B cell (primary cell): Measurements from ENCODE around the gene CHCHD6. TPM values are rescaled to one million over a fixed set of nuclear protein-coding genes. Genes with fewer than 3 reads are reported as not detected.

Experiments used
- ATAC-seq: fragments of 200-7000 bp; cut with Tn5 transposase; one replicate; pipeline ENCODE4 v1.10.0; 2021; ENCODE audit warnings: low read depth, mild to moderate bottlenecking, moderate number of reproducible peaks, moderate library complexity
- CTCF ChIA-PET: fragments of 350-600 bp; sonication (Branson Sonifier 250); formaldehyde crosslinking; loops from one replicate; lab custom pipeline; 2021; ENCODE audit warnings: antibody characterized with exemption, inconsistent platforms; lab: Charles Lee
- POLR2A ChIA-PET: fragments of 350-600 bp; sonication (Branson Sonifier 250); formaldehyde crosslinking; loops from one replicate; lab custom pipeline; 2021; ENCODE audit warnings: antibody characterized with exemption; lab: Charles Lee
- DNase-seq: peaks from one replicate; pipeline ENCODE4 v3.0.0; 2013
- H2AFZ ChIP-seq: 2 replicates; pipeline ENCODE4 v1.6.1; 2012; ENCODE audit warnings: mild to moderate bottlenecking, low read depth, low read length; ENCODE audit not compliant: insufficient read depth, poor library complexity, severe bottlenecking
- H3K27ac ChIP-seq, 2 donors: 1 replicate in 1 of 2; 2 replicates in 1 of 2; pipeline ENCODE4 v1.5.1; 2012 to 2013; ENCODE audit warnings: low read length in 2 of 2, mild to moderate bottlenecking in 2 of 2, moderate library complexity in 1 of 2
- H3K27me3 ChIP-seq, 4 experiments: fragments of 200-600 bp in 1 of 4; sonication (generic) in 1 of 4; replicated peaks in 1 of 4; 1 replicate in 2 of 4; 2 replicates in 2 of 4; pipeline versions ENCODE4 v1.6.1 to v1.7.0; 2013 to 2016; ENCODE audit warnings: low read length in 3 of 4, mild to moderate bottlenecking in 2 of 4, mixed read lengths in 1 of 4, moderate library complexity in 1 of 4; ENCODE audit not compliant: insufficient read depth in 4 of 4, control insufficient read depth in 3 of 4; ENCODE audit errors: control extremely low read depth in 1 of 4
- H3K36me3 ChIP-seq, 2 experiments: replicated peaks in 1 of 2; 1 replicate in 1 of 2; 2 replicates in 1 of 2; pipeline versions ENCODE4 v1.6.1 to v1.7.1; 2013; ENCODE audit warnings: low read length in 1 of 2; ENCODE audit not compliant: insufficient read depth in 2 of 2, control insufficient read depth in 1 of 2; ENCODE audit errors: control extremely low read depth in 1 of 2, extremely low read depth in 1 of 2
- H3K4me1 ChIP-seq, 2 donors: fragments of 200-600 bp in 1 of 2; sonication (generic) in 1 of 2; 1 replicate in 1 of 2; 2 replicates in 1 of 2; pipeline versions ENCODE4 v1.5.1 to v1.6.1; 2013 to 2017; ENCODE audit warnings: low read length in 2 of 2; ENCODE audit not compliant: control insufficient read depth in 2 of 2, insufficient read depth in 2 of 2
- H3K4me2 ChIP-seq: replicated peaks from 2 replicates; pipeline ENCODE3; 2012; ENCODE audit warnings: mild to moderate bottlenecking, low read depth, low read length; ENCODE audit not compliant: poor library complexity, severe bottlenecking
- H3K4me3 ChIP-seq, 5 experiments: fragments of 200-600 bp in 1 of 5; sonication (generic) in 1 of 5; 1 replicate in 3 of 5; 2 replicates in 2 of 5; pipeline versions ENCODE4 v1.5.1 to v1.7.0; 2011 to 2016; ENCODE audit warnings: low read length in 4 of 5, mild to moderate bottlenecking in 4 of 5, low read depth in 2 of 5, control low read depth in 1 of 5, moderate library complexity in 1 of 5; ENCODE audit not compliant: insufficient read depth in 1 of 5; ENCODE audit errors: control extremely low read depth in 1 of 5, extremely low read depth in 1 of 5
- H3K79me2 ChIP-seq: fragments of 200-600 bp; sonication (generic); one replicate; pipeline ENCODE4 v1.6.0; 2016; ENCODE audit warnings: low read length; ENCODE audit not compliant: control insufficient read depth, insufficient read depth
- H3K9ac ChIP-seq: fragments of 200-600 bp; sonication (generic); 2 replicates; pipeline ENCODE4 v1.6.1; 2017; ENCODE audit warnings: mild to moderate bottlenecking, low read length, moderate library complexity
- H3K9me3 ChIP-seq, 3 donors: one replicate each; pipeline versions ENCODE4 v1.6.1 to v1.7.1; 2013; ENCODE audit warnings: low read length in 2 of 3; ENCODE audit not compliant: control insufficient read depth in 2 of 3, insufficient read depth in 1 of 3; ENCODE audit errors: control extremely low read depth in 1 of 3
- H4K20me1 ChIP-seq: 2 replicates; pipeline ENCODE4 v1.6.0; 2012; ENCODE audit warnings: mild to moderate bottlenecking, low read length; ENCODE audit not compliant: insufficient read depth, control insufficient read depth, poor library complexity, severe bottlenecking
- H3K27ac Mint-ChIP-seq: one replicate; pipeline ENCODE4 v1.8.0; 2021; ENCODE audit warnings: mixed read lengths
- H3K27me3 Mint-ChIP-seq: one replicate; pipeline ENCODE4 v1.8.0; 2021; ENCODE audit warnings: mixed read lengths
- H3K4me1 Mint-ChIP-seq: one replicate; pipeline ENCODE4 v1.8.0; 2021; ENCODE audit warnings: mixed read lengths
- H3K4me3 Mint-ChIP-seq: one replicate; pipeline ENCODE4 v1.8.0; 2021; ENCODE audit warnings: mixed read lengths
- H3K9me3 Mint-ChIP-seq: one replicate; pipeline ENCODE4 v1.8.0; 2022; ENCODE audit warnings: mixed read lengths; ENCODE audit not compliant: insufficient read depth
- CTCF ChIP-seq: fragments of 200-600 bp; IDR thresholded peaks from one replicate; pipeline ENCODE4 v1.8.0; 2022; ENCODE audit warnings: antibody characterized with exemption, mild to moderate bottlenecking
- EZH2 ChIP-seq: IDR thresholded peaks from 2 replicates; pipeline ENCODE4 v1.6.1; 2012; ENCODE audit warnings: borderline replicate concordance, low read depth, mild to moderate bottlenecking, moderate library complexity, low read length; ENCODE audit not compliant: insufficient read depth, poor library complexity, severe bottlenecking
- WGBS: methylation state at CpG from one replicate; pipeline ENCODE4 v1.1.5; 2013; ENCODE audit warnings: missing lambda C conversion rate; ENCODE audit not compliant: insufficient coverage; 5-methylcytosine and 5-hydroxymethylcytosine counted together
- intact Hi-C: fragments of 100-400 bp; cut with micrococcal nuclease; formaldehyde crosslinking; loops from one replicate; pipeline ENCODE4 v1.10.0; 2022
- polyA plus RNA-seq: library from polyadenylated mRNA; depleted of rRNA; stranded (reverse); fragments of >200 nt; gene quantifications from 2 replicates; pipeline ENCODE4 v1.2.3, GENCODE V29; 2012
- total RNA-seq, 2 donors: library from RNA; stranded (reverse); fragments of 120-200 nt in 1 of 2; gene quantifications; 1 replicate in 1 of 2; 2 replicates in 1 of 2; pipeline versions ENCODE4 v1.2.3 to v1.2.4, GENCODE V29; 2013 to 2022

The CHCHD6 gene
- total and polyA plus RNA-seq, 2 donors (not counting 1 experiment from before 2014, with no cell fraction given) = 8.0 to 13.5 TPM

- no peak for DNase-seq
- Mint-ChIP-seq H3K9me3 (no peaks in the 10 kb centered on the region), H3K27ac (no peak overlapping the region), H3K27me3 (peaks cover 23% of the 10 kb centered on the region), H3K4me1 (no peaks in the 10 kb centered on the region), H3K4me3 (no peak overlapping the region)
- Histone ChIP-seq H2AFZ (no peak overlapping the region), H3K4me2 (no peak overlapping the region), H4K20me1 (no peaks in the 10 kb centered on the region), H3K9ac (no peak overlapping the region), H3K4me1 (no peaks in the 10 kb centered on the region), H3K4me3 (no peak overlapping the region), H3K36me3 (no peaks in the 10 kb centered on the region), H3K27me3 (peaks cover 0 to 33% (median 5%) of the 10 kb centered on the region in 4 experiments), H3K9me3 (no peaks in the 10 kb centered on the region), H3K79me2 (no peaks in the 10 kb centered on the region), H3K27ac (no peak overlapping the region)
- TF ChIP-seq EZH2 = no peak
- TF ChIP-seq CTCF = no peak
- intact Hi-C loops = no loop called here
- ChIA-PET CTCF (interaction anchor here (1.1 kb wide), 1 partner anchor 30 kb away, joined by 3 read pairs; no protein-coding TSS in a partner anchor), POLR2A (no interaction called here)
- WGBS = 99% methylated on average over 8 of the region's 10 CpGs
- no peak for ATAC-seq
Observed at GRCh38 chr3:126900859-126901540, 197.0 kb downstream of the CHCHD6 start.

GRCh38 chr3:126901631-126902030, 197.6 kb downstream of the CHCHD6 start:
- H3K27ac Mint-ChIP-seq = no peak overlapping the region
- no peak for TF ChIP-seq EZH2
- no peak for TF ChIP-seq CTCF
- no peak overlapping the region for H3K27ac ChIP-seq
- H3K27me3 Mint-ChIP-seq = peaks cover 23% of the 10 kb centered on the region
- H3K4me3 ChIP-seq = no peak overlapping the region
- ChIA-PET POLR2A (no interaction called here), CTCF (no interaction called here)
- H4K20me1 ChIP-seq = no peaks in the 10 kb centered on the region
- no peak overlapping the region for H3K4me2 ChIP-seq
- H3K4me1 ChIP-seq = no peaks in the 10 kb centered on the region
- no peaks in the 10 kb centered on the region for H3K4me1 Mint-ChIP-seq
- no peak for ATAC-seq
- H3K9ac ChIP-seq = no peak overlapping the region
- peaks cover 0 to 3% (median 0%) of the 10 kb centered on the region in 3 donors for H3K9me3 ChIP-seq
- H3K36me3 ChIP-seq = no peaks in the 10 kb centered on the region
- WGBS = 100% methylated on average over 5 of the region's 8 CpGs
- no peak for DNase-seq
- intact Hi-C loops = no loop called here
- no peak overlapping the region for H2AFZ ChIP-seq
- H3K4me3 Mint-ChIP-seq = no peak overlapping the region
- H3K9me3 Mint-ChIP-seq = no peaks in the 10 kb centered on the region
- H3K27me3 ChIP-seq = peaks cover 0 to 39% (median 8%) of the 10 kb centered on the region in 4 experiments
- no peaks in the 10 kb centered on the region for H3K79me2 ChIP-seq
